ENCODE measurements around the gene TP53AIP1. TPM values are rescaled to one million over a fixed set of nuclear protein-coding genes. Genes with fewer than 3 reads are reported as not detected.

The TP53AIP1 gene
- total and polyA plus RNA-seq, 2 experiments from 2014 or later = 0.07 TPM; not detected in 1

GRCh38 chr11:128937480-128937879 lies 5.2 kb downstream of the TP53AIP1 start (continued):
- TF ChIP-seq ZNF462 (CRISPR knock-in tag; IDR thresholded peaks at IDR 0.05) (no peak), EZH2 (IDR thresholded peaks at IDR 0.05; ENCODE audit: low read depth, unreplicated experiment) (no peak), NANOG (IDR thresholded peaks at IDR 0.05; ENCODE audit: borderline replicate concordance) (no peak), ZNF331 (CRISPR knock-in tag; IDR thresholded peaks at IDR 0.05; ENCODE audit: low read depth) (no peak), ETS1 (IDR thresholded peaks at IDR 0.05) (no peak), EZH2phosphoT487 (IDR thresholded peaks at IDR 0.05; ENCODE audit: unreplicated experiment) (no peak), JUNB (IDR thresholded peaks at IDR 0.05; ENCODE audit: unreplicated experiment) (no peak)

- peak; percentile 66 for ATAC-seq
- Histone ChIP-seq H2AFZ (peak overlapping the region; percentile 95), H3K9me2 (ENCODE audit: insufficient read depth) (no peaks in the 10 kb centered on the region), H3K27me3 (ENCODE audit: insufficient read depth) (peaks cover 8% of the 10 kb centered on the region; the same call in 1 of the 2 replicates), H3K4me2 (peak overlapping the region; percentile 44; the same call in 1 of the 2 replicates), H3K79me2 (replicated peaks; ENCODE audit: insufficient read depth) (no peaks in the 10 kb centered on the region), H3K4me1 (ENCODE audit: insufficient read depth) (peaks cover 8% of the 10 kb centered on the region), H4K20me1 (replicated peaks; ENCODE audit: insufficient read depth) (no peaks in the 10 kb centered on the region), H3F3A (replicated peaks; ENCODE audit: low read depth) (no peaks in the 10 kb centered on the region), H3K4me3 (no peak overlapping the region), H3K36me3 (ENCODE audit: insufficient read depth) (no peaks in the 10 kb centered on the region), H3K27ac (ENCODE audit: low read depth) (no peak overlapping the region)
- Mint-ChIP-seq H3K27me3 (ENCODE audit: insufficient read depth, low read depth, poor library complexity) (peaks cover 14% of the 10 kb centered on the region), H3K4me3 (no peak overlapping the region), H3K27ac (peak overlapping the region; percentile 42; the same call in 1 of the 2 replicates), H3K4me1 (peaks cover 24% of the 10 kb centered on the region), H3K9me3 (no peaks in the 10 kb centered on the region; the same call in 2 of the 3 replicates), H3K36me3 (ENCODE audit: low read depth) (no peaks in the 10 kb centered on the region)
- peak; percentile 94 for DNase-seq (ENCODE audit: low spot score)
- TF ChIP-seq ZNF331 (CRISPR knock-in tag; IDR thresholded peaks at IDR 0.05; ENCODE audit: low read depth) (no peak), NANOG (IDR thresholded peaks at IDR 0.05; ENCODE audit: borderline replicate concordance) (no peak), ETS1 (IDR thresholded peaks at IDR 0.05) (no peak), EZH2 (IDR thresholded peaks at IDR 0.05; ENCODE audit: low read depth, unreplicated experiment) (no peak), STAT1 (IDR thresholded peaks at IDR 0.05; ENCODE audit: unreplicated experiment) (no peak), POLR2AphosphoS5 (IDR thresholded peaks at IDR 0.05; ENCODE audit: low read depth) (no peak), REST (IDR thresholded peaks at IDR 0.05; ENCODE audit: unreplicated experiment) (no peak)
These were observed 5.9 kb downstream of the TP53AIP1 start for GRCh38 chr11:128936606-128937251.

Measured in GM23338 (cell line).